ENCODE results near the gene THADA.

THADA gene

GRCh38 chr2:43423941-43424261, 171.9 kb downstream of the THADA start:
- DNase-seq (no peak), ATAC-seq (replicated peaks) (no peak)
- peak overlapping the region in 1 of 2 donors; percentile 44 for H3K4me3 Mint-ChIP-seq
- H3K36me3 Mint-ChIP-seq (ENCODE audit: insufficient read depth): peaks cover 11% of the 10 kb centered on the region
- H3K27ac Mint-ChIP-seq: peak overlapping the region; percentile 95 to 98
- H3K9me3 Mint-ChIP-seq: no peaks in the 10 kb centered on the region
- no peaks in the 10 kb centered on the region for H3K27me3 Mint-ChIP-seq
- H3K4me1 Mint-ChIP-seq (ENCODE audit: low read depth in 2 of 2): peaks cover 26 to 35% of the 10 kb centered on the region in 2 donors

- H3K27me3 Mint-ChIP-seq: no peaks in the 10 kb centered on the region
- H3K27ac Mint-ChIP-seq: no peak overlapping the region
- peaks cover 16 to 25% of the 10 kb centered on the region in 2 donors for H3K4me1 Mint-ChIP-seq (ENCODE audit: low read depth in 2 of 2)
- DNase-seq: no peak
- no peaks in the 10 kb centered on the region for H3K9me3 Mint-ChIP-seq
- ATAC-seq (replicated peaks): no peak
- no peak overlapping the region for H3K4me3 Mint-ChIP-seq
- peaks cover 2% of the 10 kb centered on the region for H3K36me3 Mint-ChIP-seq (ENCODE audit: insufficient read depth)
Measured at GRCh38 chr2:43421194-43421593, 174.6 kb downstream of the THADA start.

DNA sequence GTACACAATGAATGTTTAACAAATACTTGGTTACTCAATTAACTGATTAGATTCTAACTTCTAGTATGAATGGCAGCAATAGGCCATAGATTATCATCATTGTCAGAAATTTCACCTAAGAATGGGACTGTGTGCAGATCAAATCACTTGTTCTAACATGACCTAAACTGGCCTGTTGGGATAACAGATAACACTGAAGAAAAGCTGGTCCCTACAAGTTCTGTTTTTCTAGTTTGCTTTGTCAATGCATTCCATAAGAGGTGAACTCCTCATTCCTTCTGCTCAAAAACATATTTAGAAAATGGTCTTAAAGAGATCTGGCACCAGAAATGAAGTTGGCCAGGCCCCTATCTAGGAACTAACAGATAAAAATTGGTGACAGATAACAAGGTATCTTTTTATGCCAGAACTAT, 175.4 kb downstream of the THADA start:
- Mint-ChIP-seq H3K27me3 (no peaks in the 10 kb centered on the region), H3K4me1 (ENCODE audit: low read depth in 2 of 2) (peaks cover 13 to 20% of the 10 kb centered on the region in 2 donors), H3K27ac (no peak overlapping the region), H3K4me3 (no peak overlapping the region), H3K36me3 (ENCODE audit: insufficient read depth) (peaks cover 2% of the 10 kb centered on the region), H3K9me3 (no peaks in the 10 kb centered on the region)
- DNase-seq: no peak
- no peak for ATAC-seq (replicated peaks)

DNA sequence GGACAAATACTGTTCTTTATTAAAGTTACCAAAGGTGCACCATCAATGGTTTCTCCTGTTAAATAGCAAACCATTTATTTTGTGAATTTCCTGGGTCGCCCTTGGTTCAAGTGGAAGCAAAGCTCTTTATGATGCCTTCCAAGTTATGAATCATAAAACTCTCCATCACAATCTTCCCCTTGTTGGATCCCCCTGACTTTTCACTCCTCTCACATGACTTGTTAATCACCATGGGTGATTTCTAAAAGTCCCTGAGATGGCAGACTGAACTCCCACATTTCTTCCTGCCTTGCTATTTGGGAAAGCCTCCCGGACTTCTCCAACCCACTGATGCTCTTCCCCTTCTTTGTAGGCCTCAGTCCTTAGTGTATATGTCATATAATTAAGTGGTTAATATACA, 176.0 kb downstream of the THADA start:
- H3K36me3 Mint-ChIP-seq (ENCODE audit: insufficient read depth): peaks cover 2% of the 10 kb centered on the region
- H3K27me3 Mint-ChIP-seq: no peaks in the 10 kb centered on the region
- peaks cover 8 to 15% of the 10 kb centered on the region in 2 donors for H3K4me1 Mint-ChIP-seq (ENCODE audit: low read depth in 2 of 2)
- DNase-seq (no peak), ATAC-seq (replicated peaks) (no peak)
- no peak overlapping the region for H3K27ac Mint-ChIP-seq
- no peak overlapping the region for H3K4me3 Mint-ChIP-seq
- no peaks in the 10 kb centered on the region for H3K9me3 Mint-ChIP-seq

DNA sequence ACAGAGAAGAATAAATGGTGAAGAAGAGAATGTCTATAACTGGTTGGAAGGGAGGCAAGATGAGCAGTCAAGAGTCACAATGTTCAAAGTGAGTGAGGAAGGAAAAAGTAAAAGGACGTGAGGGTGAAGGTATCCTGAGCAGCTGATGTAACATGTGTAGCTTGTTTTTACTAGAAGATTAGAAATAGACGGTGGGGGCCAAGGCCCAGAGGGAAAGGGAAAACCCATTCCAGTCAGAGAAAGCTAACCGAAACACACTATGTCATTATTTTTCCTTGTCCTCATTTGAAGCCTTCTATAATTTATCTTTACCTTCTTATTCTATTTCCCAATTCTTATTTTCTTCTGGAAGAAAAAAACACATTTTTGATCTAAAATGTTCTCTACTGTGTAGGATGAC, 176.6 kb downstream of the THADA start:
- Mint-ChIP-seq H3K27me3 (no peaks in the 10 kb centered on the region), H3K4me1 (ENCODE audit: low read depth in 2 of 2) (peaks cover 2 to 9% of the 10 kb centered on the region in 2 donors), H3K36me3 (ENCODE audit: insufficient read depth) (peaks cover 2% of the 10 kb centered on the region), H3K27ac (no peak overlapping the region), H3K4me3 (no peak overlapping the region), H3K9me3 (no peaks in the 10 kb centered on the region)
- ATAC-seq (replicated peaks): no peak
- no peak for DNase-seq

DNA sequence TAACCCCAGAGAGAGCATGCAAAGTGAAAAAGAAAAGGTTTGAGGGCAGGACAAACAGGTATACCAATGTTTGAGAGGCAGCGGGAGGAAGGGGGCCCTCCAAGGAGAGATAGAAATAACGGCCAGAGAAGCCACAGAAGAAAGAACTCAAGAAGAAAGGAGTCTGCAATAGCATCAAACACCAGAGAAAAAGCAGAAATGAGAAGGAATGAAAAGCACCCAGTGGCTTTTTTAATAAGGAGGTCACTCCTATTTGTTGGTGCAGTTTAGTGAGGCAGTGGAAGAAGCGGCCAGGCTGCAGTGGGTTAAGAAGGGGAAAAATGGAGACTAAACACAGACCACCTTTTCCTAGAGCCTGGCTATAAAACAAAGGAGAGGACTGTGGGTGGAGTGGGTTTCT, 177.2 kb downstream of the THADA start:
- H3K36me3 Mint-ChIP-seq (ENCODE audit: insufficient read depth): peaks cover 2% of the 10 kb centered on the region
- DNase-seq (no peak), ATAC-seq (replicated peaks) (no peak)
- H3K27me3 Mint-ChIP-seq: no peaks in the 10 kb centered on the region
- H3K27ac Mint-ChIP-seq: no peak overlapping the region
- H3K4me3 Mint-ChIP-seq: no peak overlapping the region
- no peaks in the 10 kb centered on the region for H3K9me3 Mint-ChIP-seq
- H3K4me1 Mint-ChIP-seq (ENCODE audit: low read depth in 2 of 2): peaks cover 0 to 3% of the 10 kb centered on the region in 2 donors

- H3K4me3 Mint-ChIP-seq: no peak overlapping the region
- no peaks in the 10 kb centered on the region for H3K27me3 Mint-ChIP-seq
- H3K36me3 Mint-ChIP-seq (ENCODE audit: insufficient read depth): peaks cover 2% of the 10 kb centered on the region
- no peaks in the 10 kb centered on the region for H3K4me1 Mint-ChIP-seq (ENCODE audit: low read depth in 2 of 2)
- no peak for DNase-seq
- H3K9me3 Mint-ChIP-seq: no peaks in the 10 kb centered on the region
- no peak for ATAC-seq (replicated peaks)
- H3K27ac Mint-ChIP-seq: no peak overlapping the region
Measured at GRCh38 chr2:43417300-43417699, 178.5 kb downstream of the THADA start.

- no peaks in the 10 kb centered on the region for H3K9me3 Mint-ChIP-seq
- no peak overlapping the region for H3K4me3 Mint-ChIP-seq
- no peaks in the 10 kb centered on the region for H3K4me1 Mint-ChIP-seq (ENCODE audit: low read depth in 2 of 2)
- no peaks in the 10 kb centered on the region for H3K27me3 Mint-ChIP-seq
- ATAC-seq (replicated peaks): no peak
- peaks cover 2% of the 10 kb centered on the region for H3K36me3 Mint-ChIP-seq (ENCODE audit: insufficient read depth)
- no peak overlapping the region for H3K27ac Mint-ChIP-seq
- DNase-seq: no peak
Measured at GRCh38 chr2:43415592-43415991, 180.2 kb downstream of the THADA start.

GRCh38 chr2:43414586-43415135, 181.2 kb downstream of the THADA start:
- Mint-ChIP-seq H3K27me3 (no peaks in the 10 kb centered on the region), H3K9me3 (no peaks in the 10 kb centered on the region), H3K36me3 (ENCODE audit: insufficient read depth) (no peaks in the 10 kb centered on the region), H3K4me1 (ENCODE audit: low read depth in 2 of 2) (no peaks in the 10 kb centered on the region), H3K4me3 (no peak overlapping the region), H3K27ac (no peak overlapping the region)
- no peak for ATAC-seq (replicated peaks)
- DNase-seq: no peak

- Mint-ChIP-seq H3K36me3 (ENCODE audit: insufficient read depth) (peaks cover 2% of the 10 kb centered on the region), H3K4me3 (no peak overlapping the region), H3K9me3 (no peaks in the 10 kb centered on the region), H3K27ac (no peak overlapping the region), H3K4me1 (ENCODE audit: low read depth in 2 of 2) (no peaks in the 10 kb centered on the region), H3K27me3 (no peaks in the 10 kb centered on the region)
- ATAC-seq (replicated peaks) (no peak), DNase-seq (no peak)
Measured at GRCh38 chr2:43414033-43414432, 181.8 kb downstream of the THADA start.

DNA sequence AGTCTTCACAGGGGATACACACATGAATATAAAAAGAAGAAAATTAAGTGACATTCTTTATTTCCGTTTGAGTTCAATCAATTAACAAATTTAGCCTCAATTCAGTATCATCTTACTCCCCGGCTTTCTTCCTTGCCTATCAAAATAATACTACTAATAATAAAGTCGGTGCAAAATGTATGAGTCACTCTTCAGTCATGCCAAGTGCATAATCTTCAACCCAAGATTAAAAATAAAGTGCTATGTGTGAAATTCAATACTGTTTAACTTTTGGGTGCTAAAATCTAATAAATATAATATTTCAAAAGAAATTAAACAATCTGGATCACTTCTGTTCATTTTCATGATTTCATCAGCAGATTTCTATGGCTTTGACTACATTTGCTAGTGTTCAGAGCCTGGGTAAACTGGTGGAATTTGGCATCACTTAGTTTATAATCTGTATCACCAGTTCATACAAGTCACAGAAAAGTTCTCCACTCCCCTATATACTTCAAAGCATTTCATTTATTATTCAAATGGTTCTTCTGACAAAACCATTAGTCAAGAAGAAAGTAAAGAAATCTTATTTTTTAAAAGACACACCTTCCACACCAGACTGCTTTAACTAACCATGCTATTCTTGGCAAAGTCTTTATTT, 183.6 kb downstream of the THADA start:
- H3K9me3 Mint-ChIP-seq: no peaks in the 10 kb centered on the region
- DNase-seq (no peak), ATAC-seq (replicated peaks) (no peak)
- no peaks in the 10 kb centered on the region for H3K4me1 Mint-ChIP-seq (ENCODE audit: low read depth in 2 of 2)
- no peaks in the 10 kb centered on the region for H3K27me3 Mint-ChIP-seq
- H3K27ac Mint-ChIP-seq: no peak overlapping the region
- no peak overlapping the region for H3K4me3 Mint-ChIP-seq
- H3K36me3 Mint-ChIP-seq (ENCODE audit: insufficient read depth): peaks cover 2% of the 10 kb centered on the region

- no peak overlapping the region for H3K4me3 Mint-ChIP-seq
- DNase-seq (no peak), ATAC-seq (replicated peaks) (no peak)
Measured at GRCh38 chr2:43410055-43410604, 185.7 kb downstream of the THADA start.

GRCh38 chr2:43408407-43409160, 187.3 kb downstream of the THADA start:
- ATAC-seq (replicated peaks) (no peak), DNase-seq (no peak)
- Mint-ChIP-seq H3K4me1 (ENCODE audit: low read depth in 2 of 2) (peaks cover 0 to 3% of the 10 kb centered on the region in 2 donors), H3K27ac (no peak overlapping the region), H3K36me3 (ENCODE audit: insufficient read depth) (peaks cover 6% of the 10 kb centered on the region), H3K4me3 (no peak overlapping the region), H3K9me3 (no peaks in the 10 kb centered on the region), H3K27me3 (no peaks in the 10 kb centered on the region)

More at GRCh38 chr2:43410055-43410604, 185.7 kb downstream of the THADA start:
- H3K4me1 Mint-ChIP-seq (ENCODE audit: low read depth in 2 of 2): no peaks in the 10 kb centered on the region
- no peaks in the 10 kb centered on the region for H3K9me3 Mint-ChIP-seq
- no peak overlapping the region for H3K27ac Mint-ChIP-seq
- H3K36me3 Mint-ChIP-seq (ENCODE audit: insufficient read depth): peaks cover 2% of the 10 kb centered on the region
- no peaks in the 10 kb centered on the region for H3K27me3 Mint-ChIP-seq

- Mint-ChIP-seq H3K4me1 (ENCODE audit: low read depth in 2 of 2) (peaks cover 0 to 3% of the 10 kb centered on the region in 2 donors), H3K27me3 (no peaks in the 10 kb centered on the region), H3K9me3 (no peaks in the 10 kb centered on the region), H3K4me3 (no peak overlapping the region), H3K36me3 (ENCODE audit: insufficient read depth) (peaks cover 6% of the 10 kb centered on the region), H3K27ac (no peak overlapping the region)
- DNase-seq (no peak), ATAC-seq (replicated peaks) (no peak)
Measured at GRCh38 chr2:43407935-43408334, 187.9 kb downstream of the THADA start.
